Transverse colon (tissue), 4 donors: Measurements from ENCODE around the gene GP1BA. TPM values are rescaled to one million over a fixed set of nuclear protein-coding genes. Genes with fewer than 3 reads are reported as not detected.

Source experiments
- DNase-seq: peaks from one replicate; pipeline ENCODE4 v3.0.0-alpha.2; 2019
- H3K27ac ChIP-seq, 4 donors: fragments of 200-600 bp; sonication (generic); 2 replicates each; pipeline ENCODE4 v1.5.1; 2016 to 2018; ENCODE audit warnings: inconsistent platforms in 4 of 4
- H3K27me3 ChIP-seq: fragments of 200-600 bp; sonication (generic); 2 replicates; pipeline ENCODE4 v1.5.1; 2017; ENCODE audit warnings: inconsistent platforms
- H3K36me3 ChIP-seq, 4 donors: fragments of 200-600 bp; sonication (generic); 2 replicates each; pipeline ENCODE4 v1.5.1; 2017 to 2019; ENCODE audit warnings: inconsistent platforms in 4 of 4
- H3K4me1 ChIP-seq, 4 donors: fragments of 200-600 bp; sonication (generic); 2 replicates each; pipeline ENCODE4 v1.5.1; 2017 to 2020; ENCODE audit warnings: inconsistent platforms in 4 of 4
- H3K4me3 ChIP-seq, 4 donors: fragments of 200-600 bp; sonication (generic); 1 replicate in 1 of 4; 2 replicates in 3 of 4; pipeline versions ENCODE4 v1.5.1 to v1.6.1; 2017 to 2019; ENCODE audit warnings: inconsistent platforms in 4 of 4
- H3K9me3 ChIP-seq, 2 donors: fragments of 200-600 bp; sonication (generic); 2 replicates each; pipeline ENCODE4 v1.5.1; 2017 to 2019; ENCODE audit warnings: inconsistent platforms in 2 of 2
- EP300 ChIP-seq: sonication (generic); formaldehyde crosslinking; IDR thresholded peaks from one replicate; pipeline ENCODE4 v1.6.1; 2017; ENCODE audit warnings: antibody characterized with exemption, low read depth
- POLR2A ChIP-seq: fragments of 450-650 bp; IDR thresholded peaks from one replicate; pipeline ENCODE4 v1.6.1; 2016; ENCODE audit warnings: antibody characterized with exemption, mild to moderate bottlenecking, moderate library complexity
- POLR2AphosphoS5 ChIP-seq, 3 donors: sonication (generic); formaldehyde crosslinking; IDR thresholded peaks; one replicate each; pipeline ENCODE4 v1.6.1; 2016; ENCODE audit warnings: antibody characterized with exemption in 3 of 3
- WGBS, 2 donors: methylation state at CpG; one replicate each; pipeline ENCODE4 v1.1.5; 2018; ENCODE audit warnings: low coverage in 1 of 2; 5-methylcytosine and 5-hydroxymethylcytosine counted together
- in situ Hi-C, 4 donors: fragments of 200-750 bp; cut with MboI; loops; one replicate each; pipeline versions ENCODE4 v1.15.0 to v1.15.1; 2017; ENCODE audit warnings: low sequenced_read_pairs in 3 of 4, low pct_ligation_motif_present in 1 of 4, low pct_unique_long_range_greater_than_20kb in 1 of 4
- intact Hi-C: fragments of 100-400 bp; cut with DNase I; formaldehyde crosslinking; loops from one replicate; pipeline ENCODE4 v1.15.1; 2023; ENCODE audit warnings: low total_unique reads
- total RNA-seq, 4 donors: library from RNA; depleted of rRNA; stranded (reverse); fragments of >200 nt; gene quantifications; one replicate each; pipeline ENCODE4 v1.1.0, GENCODE V29; 2016
- TF ChIP-seq, protein P1 (sequence below), 5 experiments: fragments of 200-600 bp in 3 of 5; fragments of 450-650 bp in 2 of 5; sonication (generic) in 3 of 5; IDR thresholded peaks; 1 replicate in 2 of 5; 2 replicates in 3 of 5; pipeline ENCODE4 v1.5.1; 2016 to 2017; ENCODE audit warnings: antibody characterized with exemption in 5 of 5, inconsistent platforms in 3 of 5, mild to moderate bottlenecking in 2 of 5, moderate library complexity in 1 of 5

The GP1BA gene
- total RNA-seq, 4 donors from 2014 or later: not detected

DNA sequence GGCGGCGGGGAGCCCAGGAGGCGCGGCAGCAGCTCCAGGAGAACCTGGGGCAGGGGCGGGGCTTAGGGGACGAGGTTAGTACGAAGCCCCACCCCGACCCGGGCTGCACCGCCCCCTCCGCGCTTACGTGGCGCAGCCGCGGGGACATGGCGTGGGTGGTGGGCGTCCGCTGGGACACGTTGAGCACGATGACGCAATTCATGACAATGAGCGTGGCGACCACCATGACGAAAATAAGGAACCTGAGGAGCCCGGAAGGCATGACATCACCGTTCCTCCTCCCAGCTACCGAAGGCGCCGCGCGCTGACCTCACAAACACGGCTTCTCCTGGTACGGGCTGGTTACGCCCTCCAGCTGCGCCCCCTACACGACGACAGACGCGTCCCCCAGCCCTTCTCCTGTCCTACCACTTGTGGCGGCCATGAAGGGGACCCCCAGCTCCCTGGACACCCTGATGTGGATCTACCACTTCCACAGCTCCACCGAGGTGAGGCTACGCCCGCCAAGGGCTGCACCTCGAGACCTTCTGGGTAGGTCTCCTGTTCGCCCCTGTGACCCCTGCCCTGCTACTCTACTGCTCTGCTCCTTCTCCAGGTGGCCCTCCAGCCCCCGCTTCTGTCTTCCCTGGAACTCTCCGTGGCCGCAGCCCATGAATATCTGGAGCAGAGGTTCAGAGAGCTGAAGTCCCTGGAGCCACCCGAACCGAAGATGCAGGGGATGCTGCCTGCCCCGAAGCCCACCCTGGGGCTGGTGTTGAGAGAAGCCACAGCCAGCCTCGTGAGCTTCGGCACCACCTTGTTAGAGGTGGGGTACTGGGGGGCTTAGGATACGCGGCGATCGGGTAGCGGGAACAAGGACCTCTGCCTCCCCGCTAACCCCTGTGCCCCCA is 32.5 kb upstream of the GP1BA start, which contains the start of gene C17orf107:
Gene C17orf107, plus strand, starts transcription at position 196 of the 890 bp plus-strand sequence. Its CDS starts 227 bp downstream, at position 423.
- Histone ChIP-seq H3K9me3 (no peaks in the 10 kb centered on the region), H3K4me1 (peaks cover 0 to 39% (median 24%) of the 10 kb centered on the region in 4 donors), H3K27ac (peak within 1 kb of the TSS in 3 of 4 donors; percentile 8 to 18 (median 11)), H3K27me3 (peaks cover 15% of the 10 kb centered on the region), H3K36me3 (peaks cover 0 to 13% (median 4%) of the 10 kb centered on the region in 4 donors), H3K4me3 (peak within 1 kb of the TSS; percentile 19 to 55 (median 34))
- peak; percentile 90 for DNase-seq
- in situ Hi-C loops: loop anchor here (25.0 kb wide), 2 partner anchors 112 to 163 kb away; partner anchors contain the start of genes GLTPD2 (in 2 of the 4), PSMB6 (in 2 of the 4) and VMO1 (in 2 of the 4)
- TF ChIP-seq EP300: no peak
- TF ChIP-seq, protein P1, sequence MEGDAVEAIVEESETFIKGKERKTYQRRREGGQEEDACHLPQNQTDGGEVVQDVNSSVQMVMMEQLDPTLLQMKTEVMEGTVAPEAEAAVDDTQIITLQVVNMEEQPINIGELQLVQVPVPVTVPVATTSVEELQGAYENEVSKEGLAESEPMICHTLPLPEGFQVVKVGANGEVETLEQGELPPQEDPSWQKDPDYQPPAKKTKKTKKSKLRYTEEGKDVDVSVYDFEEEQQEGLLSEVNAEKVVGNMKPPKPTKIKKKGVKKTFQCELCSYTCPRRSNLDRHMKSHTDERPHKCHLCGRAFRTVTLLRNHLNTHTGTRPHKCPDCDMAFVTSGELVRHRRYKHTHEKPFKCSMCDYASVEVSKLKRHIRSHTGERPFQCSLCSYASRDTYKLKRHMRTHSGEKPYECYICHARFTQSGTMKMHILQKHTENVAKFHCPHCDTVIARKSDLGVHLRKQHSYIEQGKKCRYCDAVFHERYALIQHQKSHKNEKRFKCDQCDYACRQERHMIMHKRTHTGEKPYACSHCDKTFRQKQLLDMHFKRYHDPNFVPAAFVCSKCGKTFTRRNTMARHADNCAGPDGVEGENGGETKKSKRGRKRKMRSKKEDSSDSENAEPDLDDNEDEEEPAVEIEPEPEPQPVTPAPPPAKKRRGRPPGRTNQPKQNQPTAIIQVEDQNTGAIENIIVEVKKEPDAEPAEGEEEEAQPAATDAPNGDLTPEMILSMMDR (IDR thresholded peaks at IDR 0.05): no peak
- TF ChIP-seq POLR2AphosphoS5 (IDR thresholded peaks at IDR 0.05): peak; percentile 12 to 44 (median 34)
- TF ChIP-seq POLR2A: peak; percentile 13
- intact Hi-C loops: loop anchor here (10.0 kb wide), 1 partner anchor 165 kb away; the partner anchor contains the start of genes CXCL16, MED11 and ZMYND15
- 0 to 9% methylated on average over 4 to 60 of the region's 60 CpGs for WGBS, 2 donors

DNA sequence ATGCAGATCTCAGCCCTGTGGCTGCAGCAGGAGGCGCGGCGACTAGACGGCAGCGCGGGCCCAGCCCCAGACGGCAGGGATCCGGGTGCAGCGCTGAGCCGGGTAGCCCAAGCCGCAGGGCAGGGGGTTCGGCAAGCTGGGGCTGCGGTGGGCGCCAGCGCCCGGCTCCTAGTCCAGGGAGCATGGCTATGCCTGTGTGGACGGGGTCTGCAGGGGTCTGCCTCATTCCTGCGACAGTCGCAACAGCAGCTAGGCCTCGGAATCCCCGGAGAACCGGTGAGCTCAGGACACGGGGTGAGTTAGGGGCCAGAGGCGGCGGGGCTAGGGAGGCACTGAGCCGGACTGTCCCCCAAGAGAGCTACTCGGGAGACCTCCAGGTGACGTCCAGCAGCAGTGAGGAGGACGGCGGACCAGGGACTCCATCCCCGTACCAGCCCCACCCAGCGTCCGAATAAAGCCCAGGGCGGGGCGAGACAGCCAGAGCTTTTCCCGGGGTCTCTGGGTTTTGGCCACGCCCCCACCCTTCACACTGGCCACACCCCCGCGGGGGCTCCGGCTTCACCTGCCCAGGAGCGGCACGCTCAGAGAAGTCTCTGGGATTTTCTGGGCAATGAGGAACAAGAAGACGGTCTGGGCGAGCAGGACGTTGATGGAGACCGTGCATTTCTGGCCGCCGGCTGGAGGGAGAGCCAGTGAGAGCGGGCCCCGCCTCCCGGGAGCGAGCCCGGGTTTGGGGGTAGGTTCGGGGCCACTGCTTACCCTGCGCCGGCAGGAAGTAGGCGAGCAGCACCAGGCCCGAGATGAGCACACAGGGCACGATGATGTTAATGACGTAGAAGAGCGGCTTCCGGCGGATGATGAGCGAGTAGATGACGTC is 31.6 kb upstream of the GP1BA start:
- Histone ChIP-seq H3K9me3 (no peaks in the 10 kb centered on the region), H3K36me3 (peaks cover 0 to 5% (median 0%) of the 10 kb centered on the region in 4 donors), H3K27me3 (peaks cover 15% of the 10 kb centered on the region), H3K4me3 (peak overlapping the region in 2 of 4 donors; percentile 37 to 55), H3K27ac (peak overlapping the region in 1 of 4 donors; percentile 8), H3K4me1 (peaks cover 0 to 39% (median 24%) of the 10 kb centered on the region in 4 donors)
- in situ Hi-C loops (loop anchor here in 2 of 4 donors (25.0 kb wide), 1 partner anchor 162 kb away; no protein-coding TSS in a partner anchor), intact Hi-C loops (no loop called here)
- WGBS, 2 donors: 40% methylated on average over 53 of the region's 65 CpGs; no CpG with 5 or more reads in 1 of the 2 donors
- DNase-seq: peak; percentile 56
- TF ChIP-seq, protein P1 (IDR thresholded peaks at IDR 0.05): no peak

DNA sequence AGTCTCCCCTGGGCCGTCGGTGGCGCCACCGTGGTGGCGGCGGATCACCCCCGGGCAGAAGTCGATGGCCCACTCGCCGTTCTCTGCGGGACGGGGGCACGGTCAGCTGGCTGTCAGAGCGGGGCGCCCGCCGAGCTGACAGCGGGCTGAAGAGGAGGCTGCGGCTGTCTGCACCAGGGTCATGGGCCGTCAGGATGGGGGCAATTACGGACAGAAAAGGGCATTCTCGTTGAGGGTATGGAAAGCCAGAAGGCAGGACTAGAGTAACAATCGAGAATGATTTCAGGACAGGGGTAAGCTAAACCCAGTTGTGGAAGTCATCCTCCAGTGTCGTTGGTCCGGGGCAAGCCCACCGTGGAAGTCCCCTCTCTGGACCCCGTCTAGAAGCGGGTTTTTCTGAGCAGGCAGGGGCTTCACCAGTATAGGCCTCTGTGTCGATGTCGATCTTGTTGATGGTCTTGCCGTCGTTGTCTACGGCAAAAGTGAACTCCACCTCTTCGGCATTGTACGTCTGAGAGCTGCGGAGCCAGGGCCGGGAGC is 30.9 kb upstream of the GP1BA start:
- Histone ChIP-seq H3K27me3 (peaks cover 15% of the 10 kb centered on the region), H3K9me3 (no peaks in the 10 kb centered on the region), H3K4me1 (peaks cover 0 to 39% (median 24%) of the 10 kb centered on the region in 4 donors), H3K36me3 (peaks cover 0 to 5% (median 0%) of the 10 kb centered on the region in 4 donors), H3K27ac (no peak overlapping the region), H3K4me3 (peak overlapping the region in 2 of 4 donors; percentile 37 to 55)
- 70% methylated on average over 34 of the region's 37 CpGs; no CpG with 5 or more reads in 1 of the 2 donors for WGBS, 2 donors
- intact Hi-C loops: no loop called here
- DNase-seq: no peak
- TF ChIP-seq, protein P1 (IDR thresholded peaks at IDR 0.05): no peak
- TF ChIP-seq POLR2A: no peak
- in situ Hi-C loops: loop anchor here in 2 of 4 donors (25.0 kb wide), 1 partner anchor 161 kb away; no protein-coding TSS in a partner anchor
